Spleen (tissue), 11 donors: ENCODE measurements around the gene RYR1. TPM values are rescaled to one million over a fixed set of nuclear protein-coding genes. Genes with fewer than 3 reads are reported as not detected.

Experiments used
- DNase-seq: peaks from one replicate; pipeline ENCODE4 v3.0.0-alpha.2; 2020
- H3K27ac ChIP-seq, 8 donors: fragments of 200-600 bp; sonication (generic) in 7 of 8; 1 replicate in 4 of 8; 2 replicates in 4 of 8; pipeline versions ENCODE4 v1.5.0 to v1.8.0; 2016 to 2021; ENCODE audit warnings: inconsistent platforms in 4 of 8, mild to moderate bottlenecking in 4 of 8, moderate library complexity in 1 of 8
- H3K27me3 ChIP-seq, 7 donors: fragments of 200-600 bp; sonication (generic) in 6 of 7; replicated peaks in 1 of 7; 1 replicate in 4 of 7; 2 replicates in 3 of 7; pipeline versions ENCODE4 v1.5.0 to v1.8.0; 2016 to 2021; ENCODE audit warnings: inconsistent platforms in 3 of 7, mild to moderate bottlenecking in 1 of 7
- H3K36me3 ChIP-seq, 6 donors: fragments of 200-600 bp; sonication (generic) in 5 of 6; 1 replicate in 4 of 6; 2 replicates in 2 of 6; pipeline versions ENCODE4 v1.5.0 to v1.8.0; 2016 to 2021; ENCODE audit warnings: inconsistent platforms in 2 of 6
- H3K4me1 ChIP-seq, 6 donors: fragments of 200-600 bp; sonication (generic) in 5 of 6; 1 replicate in 3 of 6; 2 replicates in 3 of 6; pipeline versions ENCODE4 v1.5.0 to v1.8.0; 2016 to 2021; ENCODE audit warnings: inconsistent platforms in 3 of 6
- H3K4me3 ChIP-seq, 8 donors: fragments of 200-600 bp; sonication (generic) in 7 of 8; 1 replicate in 4 of 8; 2 replicates in 4 of 8; pipeline versions ENCODE4 v1.5.0 to v1.8.0; 2016 to 2021; ENCODE audit warnings: inconsistent platforms in 4 of 8, mild to moderate bottlenecking in 4 of 8, moderate library complexity in 2 of 8
- H3K9me3 ChIP-seq, 8 donors: fragments of 200-600 bp; sonication (generic) in 7 of 8; 1 replicate in 4 of 8; 2 replicates in 4 of 8; pipeline versions ENCODE4 v1.5.0 to v1.8.0; 2016 to 2021; ENCODE audit warnings: inconsistent platforms in 4 of 8
- POLR2A ChIP-seq, 3 donors: fragments of 450-650 bp; IDR thresholded peaks; one replicate each; pipeline ENCODE4 v1.5.1; 2017; ENCODE audit warnings: antibody characterized with exemption in 3 of 3, mild to moderate bottlenecking in 1 of 3
- POLR2AphosphoS5 ChIP-seq, 3 donors: sonication (generic); formaldehyde crosslinking; IDR thresholded peaks; one replicate each; pipeline ENCODE4 v1.5.1; 2017; ENCODE audit warnings: antibody characterized with exemption in 3 of 3
- WGBS, 5 donors: extraction: QIAGEN DNeasy Blood & Tissue Kit in 3 of 5; methylation state at CpG; one replicate each; pipeline versions ENCODE4 v1.1.5 to v1.1.7; 2013 to 2018; 5-methylcytosine and 5-hydroxymethylcytosine counted together
- intact Hi-C: fragments of 100-400 bp; cut with DNase I; formaldehyde crosslinking; loops from one replicate; pipeline ENCODE4 v1.15.0; 2023; ENCODE audit warnings: low total_unique reads
- polyA plus RNA-seq, 3 donors: library from polyadenylated mRNA; stranded (reverse); fragments of 200-250 nt; gene quantifications; one replicate each; pipeline ENCODE4 v1.2.1, GENCODE V29; 2013
- total RNA-seq, 7 donors: library from RNA; depleted of rRNA in 3 of 7; stranded (reverse); fragments of >200 nt in 3 of 7; fragmentation: NEBNext Ultra II Directional in 4 of 7; extraction: Animal tissue kit (Norgen Biotek cat#: 25700) in 4 of 7; gene quantifications; one replicate each; pipeline versions ENCODE4 v1.1.0 to v1.2.1, GENCODE V29; 2016 to 2021
- TF ChIP-seq, protein P1 (sequence below), 11 experiments: fragments of 200-600 bp in 7 of 11; fragments of 450-650 bp in 4 of 11; sonication (generic) in 4 of 11; IDR thresholded peaks in 8 of 11; conservative IDR thresholded peaks in 3 of 11; 1 replicate in 7 of 11; 2 replicates in 4 of 11; pipeline versions ENCODE4 v1.4.0 to v1.8.0; 2016 to 2021; ENCODE audit warnings: antibody characterized with exemption in 11 of 11, inconsistent platforms in 4 of 11, mild to moderate bottlenecking in 1 of 11
- donor health status: healthy with polysubstance abuse.
- donor health status: DM: no; HTN: no; CAD: no; lungs with moderate emphysema.
- donor health status: DM: no; HTN: no; CAD: no.
- donor health status: Bipolar disorder and iron deficiency.
- donor health status: healthy.
- donor health status: DM: no; HTN: no; CAD: no.
- donor health status: DM: yes; HTN: yes; CAD: no.

Gene RYR1
- total and polyA plus RNA-seq, 10 donors = 0.32 to 3.2 (median 1.3) TPM

GRCh38 chr19:38524994-38525634 is 91.6 kb downstream of the RYR1 start:
- H3K4me1 ChIP-seq = no peaks in the 10 kb centered on the region
- H3K9me3 ChIP-seq = no peaks in the 10 kb centered on the region
- no peak overlapping the region for H3K4me3 ChIP-seq
- no peak for TF ChIP-seq POLR2AphosphoS5 (IDR thresholded peaks at IDR 0.05)
- TF ChIP-seq, protein P1, sequence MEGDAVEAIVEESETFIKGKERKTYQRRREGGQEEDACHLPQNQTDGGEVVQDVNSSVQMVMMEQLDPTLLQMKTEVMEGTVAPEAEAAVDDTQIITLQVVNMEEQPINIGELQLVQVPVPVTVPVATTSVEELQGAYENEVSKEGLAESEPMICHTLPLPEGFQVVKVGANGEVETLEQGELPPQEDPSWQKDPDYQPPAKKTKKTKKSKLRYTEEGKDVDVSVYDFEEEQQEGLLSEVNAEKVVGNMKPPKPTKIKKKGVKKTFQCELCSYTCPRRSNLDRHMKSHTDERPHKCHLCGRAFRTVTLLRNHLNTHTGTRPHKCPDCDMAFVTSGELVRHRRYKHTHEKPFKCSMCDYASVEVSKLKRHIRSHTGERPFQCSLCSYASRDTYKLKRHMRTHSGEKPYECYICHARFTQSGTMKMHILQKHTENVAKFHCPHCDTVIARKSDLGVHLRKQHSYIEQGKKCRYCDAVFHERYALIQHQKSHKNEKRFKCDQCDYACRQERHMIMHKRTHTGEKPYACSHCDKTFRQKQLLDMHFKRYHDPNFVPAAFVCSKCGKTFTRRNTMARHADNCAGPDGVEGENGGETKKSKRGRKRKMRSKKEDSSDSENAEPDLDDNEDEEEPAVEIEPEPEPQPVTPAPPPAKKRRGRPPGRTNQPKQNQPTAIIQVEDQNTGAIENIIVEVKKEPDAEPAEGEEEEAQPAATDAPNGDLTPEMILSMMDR (IDR thresholded peaks at IDR 0.05 in 8 of 11, conservative IDR thresholded peaks at IDR 0.05 in 3 of 11) = no peak
- no peak for TF ChIP-seq POLR2A (IDR thresholded peaks at IDR 0.05)
- intact Hi-C loops = no loop called here
- peaks cover 0 to 25% (median 0%) of the 10 kb centered on the region in 7 donors for H3K27me3 ChIP-seq
- no peaks in the 10 kb centered on the region for H3K36me3 ChIP-seq
- no peak overlapping the region for H3K27ac ChIP-seq
- 90 to 95% (median 93%) methylated on average over 21 to 22 of the region's 22 CpGs for WGBS, 5 donors
- no peak for DNase-seq

DNA sequence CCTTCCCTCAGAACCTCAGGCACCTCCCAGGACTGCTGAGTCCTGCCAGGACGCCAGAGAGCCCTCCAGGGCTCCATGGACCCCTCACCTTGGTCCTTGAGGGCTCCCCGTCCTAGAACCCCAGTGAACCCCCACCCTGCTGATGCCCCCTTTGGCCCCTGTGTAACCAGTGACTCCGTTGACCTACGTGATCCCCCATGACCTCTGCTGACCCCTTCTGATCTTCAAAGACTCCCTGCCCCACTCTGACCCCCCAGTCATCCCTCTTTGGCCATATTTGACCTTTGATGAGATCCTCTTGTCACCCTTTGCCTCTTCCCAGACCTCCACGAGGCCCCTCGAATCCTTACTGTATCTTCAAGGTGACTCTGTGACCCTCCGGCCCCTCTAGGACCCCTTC is 92.9 kb downstream of the RYR1 start:
- H3K27me3 ChIP-seq = peaks cover 0 to 27% (median 0%) of the 10 kb centered on the region in 7 donors
- intact Hi-C loops = no loop called here
- WGBS, 5 donors = 83 to 88% (median 86%) methylated on average over 7 of the region's 7 CpGs
- no peaks in the 10 kb centered on the region for H3K36me3 ChIP-seq
- H3K4me1 ChIP-seq = no peaks in the 10 kb centered on the region
- no peak overlapping the region for H3K4me3 ChIP-seq
- no peaks in the 10 kb centered on the region for H3K9me3 ChIP-seq
- DNase-seq = no peak
- no peak for TF ChIP-seq POLR2AphosphoS5 (IDR thresholded peaks at IDR 0.05)
- TF ChIP-seq, protein P1 (IDR thresholded peaks at IDR 0.05 in 8 of 11, conservative IDR thresholded peaks at IDR 0.05 in 3 of 11) = no peak
- no peak for TF ChIP-seq POLR2A (IDR thresholded peaks at IDR 0.05)
- H3K27ac ChIP-seq = no peak overlapping the region

DNA sequence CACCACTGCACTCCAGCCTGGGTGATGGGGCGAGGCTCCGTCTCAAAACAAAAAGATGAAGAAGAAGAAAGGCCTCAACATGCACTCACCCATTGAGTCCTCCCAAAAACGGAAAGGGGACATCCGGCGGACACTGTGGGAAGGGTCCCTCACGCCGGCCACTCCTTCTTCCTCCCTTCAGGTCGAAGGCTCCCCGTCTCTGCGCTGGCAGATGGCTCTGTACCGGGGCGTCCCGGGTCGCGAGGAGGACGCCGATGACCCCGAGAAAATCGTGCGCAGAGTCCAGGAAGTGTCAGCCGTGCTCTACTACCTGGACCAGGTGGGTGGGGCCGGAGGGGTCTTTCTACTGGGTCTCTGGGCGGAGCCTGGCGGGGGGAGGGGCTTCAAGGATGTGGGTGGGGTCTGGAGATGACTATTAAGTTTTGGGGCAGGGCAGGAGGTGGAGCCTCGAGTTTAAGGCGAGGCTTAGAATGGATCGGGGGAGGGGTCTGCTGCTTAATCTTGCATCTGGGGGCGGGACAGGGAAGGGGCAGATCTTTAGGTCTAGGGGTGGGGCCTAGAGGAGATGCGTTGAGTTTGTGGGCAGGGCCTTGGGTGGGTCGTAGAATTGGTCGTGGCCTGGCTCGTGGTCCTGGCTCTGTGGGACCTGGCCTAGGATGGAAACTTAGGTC is 94.1 kb downstream of the RYR1 start:
- Histone ChIP-seq H3K4me1 (no peaks in the 10 kb centered on the region), H3K9me3 (no peaks in the 10 kb centered on the region), H3K36me3 (no peaks in the 10 kb centered on the region), H3K27ac (no peak overlapping the region), H3K27me3 (peaks cover 0 to 37% (median 0%) of the 10 kb centered on the region in 7 donors), H3K4me3 (peak overlapping the region in 1 of 8 donors; percentile 13)
- no peak for DNase-seq
- intact Hi-C loops = no loop called here
- no peak for TF ChIP-seq POLR2A (IDR thresholded peaks at IDR 0.05)
- TF ChIP-seq, protein P1 (IDR thresholded peaks at IDR 0.05 in 8 of 11, conservative IDR thresholded peaks at IDR 0.05 in 3 of 11) = no peak
- TF ChIP-seq POLR2AphosphoS5 (IDR thresholded peaks at IDR 0.05) = no peak
- 63 to 72% (median 66%) methylated on average over 31 to 32 of the region's 32 CpGs for WGBS, 5 donors

GRCh38 chr19:38528213-38528755 is 94.8 kb downstream of the RYR1 start:
- 75 to 86% (median 77%) methylated on average over 24 of the region's 24 CpGs for WGBS, 5 donors

More at GRCh38 chr19:38528213-38528755, 94.8 kb downstream of the RYR1 start:
- Histone ChIP-seq H3K36me3 (no peaks in the 10 kb centered on the region), H3K9me3 (no peaks in the 10 kb centered on the region), H3K27me3 (peaks cover 0 to 37% (median 0%) of the 10 kb centered on the region in 7 donors), H3K4me3 (peak overlapping the region in 1 of 8 donors; percentile 13), H3K4me1 (no peaks in the 10 kb centered on the region), H3K27ac (no peak overlapping the region)
- no peak for TF ChIP-seq POLR2A (IDR thresholded peaks at IDR 0.05)
- intact Hi-C loops = no loop called here
- no peak for DNase-seq
